H1 (cell line): Measurements from ENCODE around the gene CENPC. TPM values are rescaled to one million over a fixed set of nuclear protein-coding genes. Genes with fewer than 3 reads are reported as not detected.

Experiments used
- CHD1 ChIP-seq: IDR thresholded peaks from 2 replicates; pipeline ENCODE4 v1.6.1; 2012; ENCODE audit warnings: low read depth, low read length, improper control_type of control experiment
- CHD7 ChIP-seq: fragments of 300-600 bp; sonication (generic); IDR thresholded peaks from 2 replicates; pipeline ENCODE4 v1.7.1; 2012; ENCODE audit warnings: low read length, moderate library complexity, mild to moderate bottlenecking, inconsistent platforms; ENCODE audit not compliant: insufficient replicate concordance
- CTBP2 ChIP-seq: IDR thresholded peaks from 2 replicates; pipeline ENCODE4 v1.7.0; 2011; ENCODE audit warnings: borderline replicate concordance, mild to moderate bottlenecking, moderate library complexity, mixed read lengths, low read length; ENCODE audit not compliant: insufficient read depth, insufficient read length
- HDAC2 ChIP-seq, 2 experiments: fragments of 300-600 bp in 1 of 2; sonication (generic) in 1 of 2; IDR thresholded peaks; 2 replicates each; pipeline ENCODE4 v1.6.1; 2011 to 2012; ENCODE audit warnings: low read depth in 2 of 2, low read length in 2 of 2, mild to moderate bottlenecking in 2 of 2, moderate library complexity in 2 of 2, borderline replicate concordance in 1 of 2, inconsistent platforms in 1 of 2
- JUND ChIP-seq: IDR thresholded peaks from 2 replicates; pipeline ENCODE4 v1.6.1; 2011; ENCODE audit warnings: mild to moderate bottlenecking, improper control_type of control experiment, low read length
- RFX5 ChIP-seq: IDR thresholded peaks from 2 replicates; pipeline ENCODE4 v1.6.1; 2011; ENCODE audit warnings: low read depth, low read length, improper control_type of control experiment, borderline replicate concordance
- RNF2 ChIP-seq: fragments of 200-900, 300-1000 bp; sonication (generic); IDR thresholded peaks from 2 replicates; pipeline ENCODE4 v1.7.1; 2016; ENCODE audit warnings: borderline replicate concordance, low read depth, mild to moderate bottlenecking, antibody characterized with exemption, low read length; ENCODE audit not compliant: poor library complexity, severe bottlenecking; ENCODE audit errors: missing control alignments
- SIRT6 ChIP-seq: IDR thresholded peaks from one replicate; pipeline ENCODE4 v1.7.1; 2012; ENCODE audit warnings: low read length, inconsistent platforms
- SP4 ChIP-seq: IDR thresholded peaks from 2 replicates; pipeline ENCODE4 v1.6.1; 2012; ENCODE audit warnings: low read length, inconsistent platforms
- ZNF274 ChIP-seq: IDR thresholded peaks from 2 replicates; pipeline ENCODE4 v1.7.0; 2012; ENCODE audit warnings: low read length, borderline replicate concordance; ENCODE audit errors: extremely low read depth
- polyA plus RNA-seq, 7 experiments: library from polyadenylated mRNA; depleted of rRNA in 3 of 7; stranded (reverse) in 5 of 7; unstranded in 2 of 7; fragments of >200 nt in 5 of 7; fragments of 200-250 nt in 2 of 7; gene quantifications; 1 replicate in 5 of 7; 2 replicates in 1 of 7; 4 replicates in 1 of 7; pipeline versions ENCODE4 v1.2.1 to v1.2.3, GENCODE V29; 2011 to 2013; ENCODE audit warnings: missing spikeins in 2 of 7, mixed read lengths in 2 of 7
- total RNA-seq: library from RNA; stranded (reverse); fragmentation: NEBNext Ultra II Directional; extraction: Animal tissue kit (Norgen Biotek cat#: 25700); gene quantifications from 2 replicates; pipeline ENCODE4 v1.2.1, GENCODE V29; 2021

The CENPC gene
- total and polyA plus RNA-seq, 2 of the 8 experiments (the other 6 are each of a cell fraction or from before 2014, with no cell fraction given): 2.8 to 15.7 TPM

GRCh38 chr4:67576538-67576937 lies 31.2 kb upstream of the CENPC start (continued):
- TF ChIP-seq CHD7 (no peak), CHD1 (no peak), RNF2 (no peak), CTBP2 (no peak), RFX5 (no peak), ZNF274 (no peak), SIRT6 (no peak), HDAC2 (IDR thresholded peaks at IDR 0.05; ENCODE audit: borderline replicate concordance in 1 of 2, low read depth in 2 of 2, low read length in 2 of 2) (no peak), SP4 (no peak), JUND (no peak)
- TF ChIP-seq, all 59 proteins: peak for 0
